Liver (tissue), 3 donors: ENCODE data around the gene DLGAP4.

Source experiments
- CTCF ChIP-seq: fragments of 150-350 bp; IDR thresholded peaks from 2 replicates; pipeline ENCODE4 v1.5.1; 2017; ENCODE audit warnings: improper control_type of control experiment, low read depth, low read length; ENCODE audit not compliant: missing input control
- EGR1 ChIP-seq, 2 donors: IDR thresholded peaks; 2 replicates each; pipeline ENCODE4 v1.6.1; 2016 to 2018; ENCODE audit warnings: antibody characterized with exemption in 2 of 2, low read depth in 2 of 2
- FOXA1 ChIP-seq: IDR thresholded peaks from 2 replicates; pipeline ENCODE4 v1.6.1; 2016; ENCODE audit warnings: antibody characterized with exemption
- GABPA ChIP-seq, 2 donors: IDR thresholded peaks in 1 of 2; conservative IDR thresholded peaks in 1 of 2; 2 replicates each; pipeline ENCODE4 v1.6.1; 2016; ENCODE audit warnings: antibody characterized with exemption in 2 of 2, mild to moderate bottlenecking in 1 of 2, moderate library complexity in 1 of 2
- HNF4G ChIP-seq: IDR thresholded peaks from 2 replicates; pipeline ENCODE4 v1.6.1; 2016; ENCODE audit warnings: antibody characterized with exemption
- JUND ChIP-seq, 2 donors: IDR thresholded peaks; 2 replicates each; pipeline ENCODE4 v1.6.1; 2016; ENCODE audit warnings: antibody characterized with exemption in 2 of 2
- MAX ChIP-seq: IDR thresholded peaks from 2 replicates; pipeline ENCODE4 v1.6.1; 2016; ENCODE audit warnings: antibody characterized with exemption
- RAD21 ChIP-seq, 2 donors: IDR thresholded peaks; 2 replicates each; pipeline ENCODE4 v1.6.1; 2016; ENCODE audit warnings: antibody characterized with exemption in 2 of 2, mild to moderate bottlenecking in 2 of 2
- REST ChIP-seq: IDR thresholded peaks from 2 replicates; pipeline ENCODE4 v1.6.1; 2016; ENCODE audit warnings: antibody characterized with exemption, mild to moderate bottlenecking
- SP1 ChIP-seq: IDR thresholded peaks from 2 replicates; pipeline ENCODE4 v1.6.1; 2018; ENCODE audit warnings: antibody characterized with exemption, mild to moderate bottlenecking
- TAF1 ChIP-seq: conservative IDR thresholded peaks from 2 replicates; pipeline ENCODE4 v1.6.1; 2016; ENCODE audit warnings: antibody characterized with exemption, mild to moderate bottlenecking
- ZBTB33 ChIP-seq: IDR thresholded peaks from 2 replicates; pipeline ENCODE4 v1.6.1; 2016; ENCODE audit warnings: antibody characterized with exemption
- donor health status: healthy.
- donor health status: healthy.

- TF ChIP-seq HNF4G (no peak), CTCF (no peak), REST (no peak), FOXA1 (no peak), EGR1 (IDR thresholded peaks at IDR 0.05; ENCODE audit: low read depth in 2 of 2) (no peak), JUND (IDR thresholded peaks at IDR 0.05) (no peak), RAD21 (IDR thresholded peaks at IDR 0.05) (no peak), MAX (no peak), ZBTB33 (no peak), GABPA (IDR thresholded peaks at IDR 0.05 in 1 of 2, conservative IDR thresholded peaks at IDR 0.05 in 1 of 2) (no peak), SP1 (no peak), TAF1 (no peak)
Observed at GRCh38 chr20:36499723-36500501, 193.8 kb downstream of the DLGAP4 start.
